RWPE1 (cell line): ENCODE results near the gene EYS.
A peak's percentile ranks its signal among the peaks of the same experiment; 100 is the strongest.

Experiments used
- CTCF ChIA-PET: fragments of 350-600 bp; sonication (Branson Sonifier 250); formaldehyde crosslinking; extraction: SDS; loops from one replicate; lab custom pipeline; 2021; lab: Yijun Ruan, JAX
- POLR2A ChIA-PET: fragments of 400-600 bp; formaldehyde crosslinking; extraction: SDS; loops from one replicate; lab custom pipeline; 2020; ENCODE audit warnings: antibody characterized with exemption; ENCODE audit not compliant: low non-redundant PET; lab: Yijun Ruan, JAX
- DNase-seq: peaks from one replicate; pipeline ENCODE4 v3.0.0; 2012; ENCODE audit warnings: low spot score
- H3K27ac ChIP-seq: fragments of 450-650 bp; 2 replicates; pipeline ENCODE4 v1.5.1; 2017
- TF ChIP-seq, protein P1 (sequence below): fragments of 450-650 bp; conservative IDR thresholded peaks from 2 replicates; pipeline ENCODE4 v1.5.1; 2017; ENCODE audit warnings: low read depth, mild to moderate bottlenecking

The EYS gene

DNA sequence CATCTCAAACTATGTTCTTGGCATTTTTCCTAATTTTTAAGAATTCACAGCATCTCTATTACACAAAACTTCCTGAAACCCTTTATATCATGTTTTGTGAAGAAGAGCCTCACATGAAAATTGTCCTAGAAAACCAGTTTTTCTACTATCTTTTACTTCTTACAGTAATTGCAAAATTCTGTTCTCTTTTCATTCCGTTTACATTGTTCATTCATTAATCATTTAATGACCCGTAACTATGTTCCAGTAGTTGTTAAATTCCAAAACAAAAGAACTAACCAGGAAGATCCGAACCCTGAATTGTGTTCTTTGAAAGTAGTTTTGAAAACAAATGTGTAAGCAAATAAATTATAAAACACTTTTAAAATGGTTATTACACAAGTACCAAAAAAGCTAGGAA is 597.0 kb downstream of the EYS start:
- TF ChIP-seq, protein P1, sequence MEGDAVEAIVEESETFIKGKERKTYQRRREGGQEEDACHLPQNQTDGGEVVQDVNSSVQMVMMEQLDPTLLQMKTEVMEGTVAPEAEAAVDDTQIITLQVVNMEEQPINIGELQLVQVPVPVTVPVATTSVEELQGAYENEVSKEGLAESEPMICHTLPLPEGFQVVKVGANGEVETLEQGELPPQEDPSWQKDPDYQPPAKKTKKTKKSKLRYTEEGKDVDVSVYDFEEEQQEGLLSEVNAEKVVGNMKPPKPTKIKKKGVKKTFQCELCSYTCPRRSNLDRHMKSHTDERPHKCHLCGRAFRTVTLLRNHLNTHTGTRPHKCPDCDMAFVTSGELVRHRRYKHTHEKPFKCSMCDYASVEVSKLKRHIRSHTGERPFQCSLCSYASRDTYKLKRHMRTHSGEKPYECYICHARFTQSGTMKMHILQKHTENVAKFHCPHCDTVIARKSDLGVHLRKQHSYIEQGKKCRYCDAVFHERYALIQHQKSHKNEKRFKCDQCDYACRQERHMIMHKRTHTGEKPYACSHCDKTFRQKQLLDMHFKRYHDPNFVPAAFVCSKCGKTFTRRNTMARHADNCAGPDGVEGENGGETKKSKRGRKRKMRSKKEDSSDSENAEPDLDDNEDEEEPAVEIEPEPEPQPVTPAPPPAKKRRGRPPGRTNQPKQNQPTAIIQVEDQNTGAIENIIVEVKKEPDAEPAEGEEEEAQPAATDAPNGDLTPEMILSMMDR = no peak
- POLR2A ChIA-PET = no interaction called here
- no peak overlapping the region for H3K27ac ChIP-seq
- CTCF ChIA-PET = no interaction called here
- DNase-seq = peak; percentile 20

GRCh38 chr6:65098349-65098748 is 608.7 kb downstream of the EYS start:
- TF ChIP-seq, protein P1 = no peak
- POLR2A ChIA-PET = no interaction called here
- CTCF ChIA-PET = no interaction called here

DNA sequence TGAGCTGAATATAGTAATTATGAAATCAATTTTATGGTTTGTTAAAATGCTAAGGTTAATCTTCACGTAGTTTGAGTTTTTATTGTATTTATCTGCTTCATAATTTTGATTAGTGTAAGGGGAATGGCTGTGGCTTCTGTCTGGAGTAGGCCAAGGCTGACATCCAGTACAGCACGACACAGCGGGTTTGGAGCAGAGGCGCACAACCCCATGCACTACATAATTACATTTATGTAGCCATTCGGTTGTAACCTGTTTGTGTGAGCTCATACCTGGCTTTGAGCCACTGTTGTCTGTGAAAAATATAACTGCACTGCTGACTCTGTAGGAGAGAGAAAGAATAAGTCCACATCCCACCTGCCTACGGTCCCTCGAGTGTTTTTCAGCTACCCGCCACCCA is 615.5 kb downstream of the EYS start:
- no peak overlapping the region for H3K27ac ChIP-seq
- POLR2A ChIA-PET = no interaction called here
- DNase-seq = no peak
- TF ChIP-seq, protein P1 = no peak
- CTCF ChIA-PET = interaction anchor here (0.6 kb wide), 1 partner anchor 97 kb away, joined by 3 read pairs; no protein-coding TSS in a partner anchor

More at GRCh38 chr6:65098349-65098748, 608.7 kb downstream of the EYS start:
- DNase-seq = no peak
- no peak overlapping the region for H3K27ac ChIP-seq

- no peak overlapping the region for H3K27ac ChIP-seq
- CTCF ChIA-PET = no interaction called here
- POLR2A ChIA-PET = no interaction called here
- TF ChIP-seq, protein P1 = no peak
- DNase-seq = no peak
Measured at GRCh38 chr6:65088575-65088974, 618.5 kb downstream of the EYS start.

GRCh38 chr6:65081756-65082155 is 625.3 kb downstream of the EYS start:
- CTCF ChIA-PET = no interaction called here
- POLR2A ChIA-PET = no interaction called here

GRCh38 chr6:65075705-65076230 is 631.3 kb downstream of the EYS start:
- no peak for DNase-seq
- CTCF ChIA-PET = no interaction called here
- H3K27ac ChIP-seq = no peak overlapping the region
- TF ChIP-seq, protein P1 = no peak
- POLR2A ChIA-PET = no interaction called here

More at GRCh38 chr6:65081756-65082155, 625.3 kb downstream of the EYS start:
- no peak for DNase-seq
- TF ChIP-seq, protein P1 = no peak
- H3K27ac ChIP-seq = no peak overlapping the region
